Hepatocyte (in vitro differentiated cells): Measurements from ENCODE around the gene DNAL4.

Experiments used
- EZH2 ChIP-seq: fragments of 200-600 bp; sonication (generic); IDR thresholded peaks from 2 replicates; pipeline ENCODE4 v1.6.1; 2016; ENCODE audit warnings: antibody characterized with exemption, mild to moderate bottlenecking, borderline replicate concordance
- TF ChIP-seq, protein P1 (sequence below): fragments of 200-600 bp; sonication (generic); IDR thresholded peaks from 2 replicates; pipeline ENCODE4 v1.5.1; 2016; ENCODE audit warnings: antibody characterized with exemption, mild to moderate bottlenecking; ENCODE audit not compliant: poor library complexity

DNA sequence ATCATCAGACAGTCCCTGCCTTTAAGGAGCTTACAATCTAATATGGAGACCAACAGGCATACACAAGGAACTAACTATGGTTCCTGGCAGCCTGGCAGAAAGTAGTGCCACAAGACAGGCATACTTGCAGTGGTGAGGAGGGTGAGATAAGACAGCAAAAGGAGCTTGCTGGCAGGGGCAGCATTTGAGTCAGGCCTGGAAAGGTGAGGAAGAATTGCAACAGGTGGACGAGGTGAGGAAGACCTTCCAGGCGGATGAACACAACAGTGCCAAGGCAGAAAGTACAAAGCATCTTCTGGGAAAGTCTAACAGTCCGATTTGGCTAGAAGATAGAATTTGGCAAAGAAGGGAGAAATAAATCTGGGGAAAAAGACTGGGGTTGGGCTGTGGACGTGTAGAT lies 4.3 kb downstream of the DNAL4 start:
- TF ChIP-seq, protein P1, sequence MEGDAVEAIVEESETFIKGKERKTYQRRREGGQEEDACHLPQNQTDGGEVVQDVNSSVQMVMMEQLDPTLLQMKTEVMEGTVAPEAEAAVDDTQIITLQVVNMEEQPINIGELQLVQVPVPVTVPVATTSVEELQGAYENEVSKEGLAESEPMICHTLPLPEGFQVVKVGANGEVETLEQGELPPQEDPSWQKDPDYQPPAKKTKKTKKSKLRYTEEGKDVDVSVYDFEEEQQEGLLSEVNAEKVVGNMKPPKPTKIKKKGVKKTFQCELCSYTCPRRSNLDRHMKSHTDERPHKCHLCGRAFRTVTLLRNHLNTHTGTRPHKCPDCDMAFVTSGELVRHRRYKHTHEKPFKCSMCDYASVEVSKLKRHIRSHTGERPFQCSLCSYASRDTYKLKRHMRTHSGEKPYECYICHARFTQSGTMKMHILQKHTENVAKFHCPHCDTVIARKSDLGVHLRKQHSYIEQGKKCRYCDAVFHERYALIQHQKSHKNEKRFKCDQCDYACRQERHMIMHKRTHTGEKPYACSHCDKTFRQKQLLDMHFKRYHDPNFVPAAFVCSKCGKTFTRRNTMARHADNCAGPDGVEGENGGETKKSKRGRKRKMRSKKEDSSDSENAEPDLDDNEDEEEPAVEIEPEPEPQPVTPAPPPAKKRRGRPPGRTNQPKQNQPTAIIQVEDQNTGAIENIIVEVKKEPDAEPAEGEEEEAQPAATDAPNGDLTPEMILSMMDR: no peak
- no peak for TF ChIP-seq EZH2
